Osteocyte (in vitro differentiated cells): ENCODE data around the gene PPP1R8. TPM values are rescaled to one million over a fixed set of nuclear protein-coding genes. Genes with fewer than 3 reads are reported as not detected.
"Not testable (repeated sequence)": the region's sequence is repeated elsewhere in the genome, so short reads cannot be mapped to it uniquely, and the experiment has no call there.

Experiments used
- DNase-seq: peaks from one replicate; pipeline ENCODE4 v3.0.0; 2021; ENCODE audit warnings: mixed read lengths; ENCODE audit not compliant: unreplicated experiment; ENCODE audit errors: extremely low spot score
- H3K27ac Mint-ChIP-seq: one replicate; pipeline ENCODE4 v1.8.0; 2021; ENCODE audit warnings: mild to moderate bottlenecking, mixed read lengths; ENCODE audit not compliant: unreplicated experiment
- H3K27me3 Mint-ChIP-seq: one replicate; pipeline ENCODE4 v1.8.0; 2021; ENCODE audit warnings: mixed read lengths; ENCODE audit not compliant: unreplicated experiment
- H3K36me3 Mint-ChIP-seq: one replicate; pipeline ENCODE4 v1.8.0; 2021; ENCODE audit warnings: mixed read lengths; ENCODE audit not compliant: unreplicated experiment
- H3K4me1 Mint-ChIP-seq: one replicate; pipeline ENCODE4 v1.8.0; 2021; ENCODE audit warnings: mixed read lengths; ENCODE audit not compliant: unreplicated experiment
- H3K4me3 Mint-ChIP-seq: one replicate; pipeline ENCODE4 v1.8.0; 2021; ENCODE audit warnings: mild to moderate bottlenecking, moderate library complexity, mixed read lengths; ENCODE audit not compliant: unreplicated experiment
- H3K9me3 Mint-ChIP-seq: one replicate; pipeline ENCODE4 v1.8.0; 2021; ENCODE audit warnings: mixed read lengths; ENCODE audit not compliant: unreplicated experiment
- CTCF ChIP-seq: fragments of 200-600 bp; sonication (generic); IDR thresholded peaks from 2 replicates; pipeline ENCODE4 v1.5.0; 2021; ENCODE audit warnings: antibody characterized with exemption, mild to moderate bottlenecking, moderate library complexity
- total RNA-seq: library from RNA; stranded (reverse); gene quantifications from 2 replicates; pipeline ENCODE4 v1.2.1, GENCODE V29; 2021

The PPP1R8 gene
- total RNA-seq, 1 donor from 2014 or later: 49.6 TPM

- H3K36me3 Mint-ChIP-seq: peaks cover 8% of the 10 kb centered on the region
- no peak overlapping the region for H3K4me3 Mint-ChIP-seq
These were observed 4.5 kb downstream of the PPP1R8 start for GRCh38 chr1:27835046-27835445.

GRCh38 chr1:27835501-27835900 lies 4.9 kb downstream of the PPP1R8 start:
- Mint-ChIP-seq H3K4me1 (peaks cover 16% of the 10 kb centered on the region), H3K27me3 (no peaks in the 10 kb centered on the region), H3K9me3 (no peaks in the 10 kb centered on the region), H3K4me3 (no peak overlapping the region), H3K36me3 (peaks cover 11% of the 10 kb centered on the region), H3K27ac (no peak overlapping the region)
- DNase-seq: no peak
- TF ChIP-seq CTCF: no peak

More at GRCh38 chr1:27835046-27835445, 4.5 kb downstream of the PPP1R8 start:
- Mint-ChIP-seq H3K27ac (no peak overlapping the region), H3K9me3 (no peaks in the 10 kb centered on the region), H3K4me1 (peaks cover 21% of the 10 kb centered on the region), H3K27me3 (no peaks in the 10 kb centered on the region)
- TF ChIP-seq CTCF: no peak
- no peak for DNase-seq

GRCh38 chr1:27849951-27850350 lies 19.4 kb downstream of the PPP1R8 start:
- Mint-ChIP-seq H3K9me3 (no peaks in the 10 kb centered on the region), H3K4me1 (no peaks in the 10 kb centered on the region), H3K27ac (no peak overlapping the region), H3K36me3 (peaks cover 33% of the 10 kb centered on the region), H3K27me3 (no peaks in the 10 kb centered on the region), H3K4me3 (no peak overlapping the region)
- DNase-seq: no peak
- TF ChIP-seq CTCF: no peak

- no peaks in the 10 kb centered on the region for H3K27me3 Mint-ChIP-seq
- H3K36me3 Mint-ChIP-seq: peaks cover 6% of the 10 kb centered on the region
- no peak for TF ChIP-seq CTCF
- DNase-seq: no peak
- H3K4me3 Mint-ChIP-seq: no peak overlapping the region
- no peak overlapping the region for H3K27ac Mint-ChIP-seq
- H3K4me1 Mint-ChIP-seq: peaks cover 1% of the 10 kb centered on the region
- no peaks in the 10 kb centered on the region for H3K9me3 Mint-ChIP-seq
These were observed 24.5 kb downstream of the PPP1R8 start for GRCh38 chr1:27855085-27855484.

GRCh38 chr1:27856561-27857343 lies 26.2 kb downstream of the PPP1R8 start:
- Mint-ChIP-seq H3K27ac (no peak overlapping the region), H3K27me3 (no peaks in the 10 kb centered on the region), H3K9me3 (no peaks in the 10 kb centered on the region), H3K36me3 (no peaks in the 10 kb centered on the region), H3K4me1 (peaks cover 1% of the 10 kb centered on the region), H3K4me3 (no peak overlapping the region)
- DNase-seq: no peak
- TF ChIP-seq CTCF: no peak

- not testable (repeated sequence) for H3K27ac Mint-ChIP-seq, H3K27me3 Mint-ChIP-seq, H3K9me3 Mint-ChIP-seq, DNase-seq, H3K4me1 Mint-ChIP-seq, H3K36me3 Mint-ChIP-seq, H3K4me3 Mint-ChIP-seq
These were observed 27.0 kb downstream of the PPP1R8 start for GRCh38 chr1:27857552-27857951.
